Body of pancreas (tissue), 4 donors: Measurements from ENCODE around the gene VRTN.

Experiments used
- CTCF ChIP-seq, 7 experiments: fragments of 450-650 bp in 4 of 7; fragments of 200-600 bp in 3 of 7; sonication (generic) in 3 of 7; IDR thresholded peaks; one replicate each; pipeline ENCODE4 v1.5.1; 2016 to 2019; ENCODE audit warnings: antibody characterized with exemption in 7 of 7
- POLR2A ChIP-seq, 3 donors: fragments of 450-650 bp; IDR thresholded peaks; one replicate each; pipeline ENCODE4 v1.6.1; 2016; ENCODE audit warnings: antibody characterized with exemption in 3 of 3, mild to moderate bottlenecking in 2 of 3

DNA sequence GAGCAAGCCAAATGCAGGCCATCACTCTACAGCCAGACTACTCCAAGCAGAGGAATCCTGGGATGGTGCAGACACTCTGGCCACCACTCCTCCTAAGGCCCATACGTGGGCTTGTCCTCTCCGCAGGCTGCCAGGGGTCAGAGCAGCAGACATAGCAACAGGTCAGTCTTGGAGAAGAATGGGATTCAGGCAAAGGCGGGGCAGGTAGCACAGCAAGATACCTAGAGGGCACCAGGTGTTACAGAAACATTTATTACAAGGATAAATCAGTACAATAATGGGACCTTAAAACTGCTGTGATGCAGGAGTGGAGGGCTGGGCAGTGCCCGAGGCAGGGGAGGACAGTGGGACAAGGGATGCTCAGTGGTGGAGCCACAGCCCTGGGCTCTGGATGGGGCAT, 57.4 kb downstream of the VRTN start:
- TF ChIP-seq CTCF (IDR thresholded peaks at IDR 0.05): no peak
- TF ChIP-seq POLR2A (IDR thresholded peaks at IDR 0.05): no peak
